Measurements from ENCODE around the gene SCLY. TPM values are rescaled to one million over a fixed set of nuclear protein-coding genes. Genes with fewer than 3 reads are reported as not detected.

Gene SCLY
- total and polyA plus RNA-seq, 2 of the 8 experiments (the other 6 are each of a cell fraction or from before 2014, with no cell fraction given) = 79.0 to 79.5 TPM

DNA sequence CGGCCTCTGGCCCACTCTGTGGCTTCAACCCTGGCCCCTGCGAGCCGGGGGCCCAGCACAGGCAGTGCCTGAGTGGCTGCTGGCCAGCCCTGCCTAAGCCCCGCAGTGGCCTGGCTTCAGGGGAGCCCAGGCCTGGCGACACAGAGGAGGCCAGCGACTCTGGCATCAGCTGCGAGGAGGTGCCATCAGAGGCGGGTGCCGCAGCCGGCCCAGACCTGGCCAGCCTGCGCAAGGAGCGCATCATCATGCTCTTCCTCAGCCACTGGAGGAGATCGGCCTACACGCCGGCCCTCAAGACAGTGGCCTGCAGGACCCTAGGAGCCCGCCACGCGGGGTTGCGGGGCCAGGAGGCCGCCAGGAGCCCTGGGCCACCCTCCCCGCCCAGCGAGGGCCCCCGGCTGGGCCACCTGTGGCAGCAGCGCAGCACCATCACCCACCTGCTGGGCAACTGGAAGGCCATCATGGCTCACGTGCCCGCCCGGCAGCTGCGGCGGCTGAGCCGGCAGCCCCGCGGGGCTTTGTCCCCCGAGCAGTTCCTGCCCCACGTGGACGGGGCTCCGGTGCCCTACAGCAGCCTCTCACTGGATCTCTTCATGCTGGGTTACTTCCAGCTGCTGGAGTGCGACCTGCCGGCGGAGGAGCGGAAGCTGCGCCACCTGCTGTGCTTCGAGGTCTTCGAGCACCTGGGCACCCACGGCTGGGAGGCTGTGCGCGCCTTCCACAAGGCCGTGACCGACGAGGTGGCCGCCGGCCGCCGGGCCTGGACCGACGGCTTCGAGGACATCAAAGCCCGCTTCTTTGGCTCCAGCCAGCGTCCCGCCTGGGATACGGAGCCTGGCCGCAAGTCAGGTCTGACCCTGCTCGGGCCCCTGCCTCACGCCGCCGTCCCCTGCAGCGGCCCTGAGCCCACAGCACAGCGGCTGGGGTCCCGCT is 70.2 kb downstream of the SCLY start (continued):
- no peak for TF ChIP-seq SIRT6 (IDR thresholded peaks at IDR 0.05; ENCODE audit: low read length)
- no peak for TF ChIP-seq MAFK (IDR thresholded peaks at IDR 0.05; ENCODE audit: low read depth, low read length)
- TF ChIP-seq TAF7 (optimal IDR thresholded peaks at IDR 0.05; ENCODE audit: borderline replicate concordance, low read depth, low read length) = no peak
- no peak for TF ChIP-seq ATF2 (IDR thresholded peaks at IDR 0.05; ENCODE audit: low read length)
- no peak for TF ChIP-seq KDM4A (IDR thresholded peaks at IDR 0.05; ENCODE audit: low read depth, low read length, severe bottlenecking)
- TF ChIP-seq CTBP2 (IDR thresholded peaks at IDR 0.05; ENCODE audit: borderline replicate concordance, insufficient read depth, insufficient read length, low read length) = no peak
